Amygdala (tissue), 56 donors: ENCODE measurements around the gene CACNA2D3.
"Not testable (repeated sequence)": the region's sequence is repeated elsewhere in the genome, so short reads cannot be mapped to it uniquely, and the experiment has no call there.

Experiments
- DNase-seq, 56 donors: peaks; one replicate each; lab custom pipeline; 2025; lab: John Stamatoyannopoulos, UW

CACNA2D3 gene

GRCh38 chr3:54639790-54640372 is 517.5 kb downstream of the CACNA2D3 start:
- not testable (repeated sequence) for DNase-seq

GRCh38 chr3:54641226-54642014 is 519.1 kb downstream of the CACNA2D3 start:
- no peak for DNase-seq

- no peak for DNase-seq
Observed at GRCh38 chr3:54642147-54642546, 519.8 kb downstream of the CACNA2D3 start.

GRCh38 chr3:54647721-54648120 is 525.4 kb downstream of the CACNA2D3 start:
- DNase-seq: no peak

- no peak for DNase-seq
Observed at GRCh38 chr3:54649551-54649950, 527.2 kb downstream of the CACNA2D3 start.

- DNase-seq: no peak
Observed at GRCh38 chr3:54653456-54654195, 531.3 kb downstream of the CACNA2D3 start.

- DNase-seq: no peak
Observed at GRCh38 chr3:54654776-54655175, 532.4 kb downstream of the CACNA2D3 start.

GRCh38 chr3:54659347-54659746 is 537.0 kb downstream of the CACNA2D3 start:
- peak in 4 of 56 donors; percentile 1 to 15 (median 4) for DNase-seq

GRCh38 chr3:54660714-54661132 is 538.4 kb downstream of the CACNA2D3 start:
- DNase-seq: peak in 1 of 56 donors; percentile 2

- DNase-seq: no peak
Observed at GRCh38 chr3:54661151-54661550, 538.8 kb downstream of the CACNA2D3 start.

- no peak for DNase-seq
Observed at GRCh38 chr3:54663501-54664011, 541.2 kb downstream of the CACNA2D3 start.

- DNase-seq: no peak
Observed at GRCh38 chr3:54665016-54665600, 542.8 kb downstream of the CACNA2D3 start.

- no peak for DNase-seq
Observed at GRCh38 chr3:54668236-54668635, 545.9 kb downstream of the CACNA2D3 start.

GRCh38 chr3:54670201-54671000 is 548.0 kb downstream of the CACNA2D3 start:
- DNase-seq: no peak

- no peak for DNase-seq
Observed at GRCh38 chr3:54671511-54671910, 549.2 kb downstream of the CACNA2D3 start.

- DNase-seq: no peak
Observed at GRCh38 chr3:54676087-54676486, 553.7 kb downstream of the CACNA2D3 start.

GRCh38 chr3:54681706-54682105 is 559.4 kb downstream of the CACNA2D3 start:
- DNase-seq: no peak

GRCh38 chr3:54685213-54685612 is 562.9 kb downstream of the CACNA2D3 start:
- no peak for DNase-seq

- DNase-seq: no peak
Observed at GRCh38 chr3:54691289-54691771, 569.0 kb downstream of the CACNA2D3 start.

- no peak for DNase-seq
Observed at GRCh38 chr3:54696313-54696712, 574.0 kb downstream of the CACNA2D3 start.
